ENCODE data around the gene RTP3.

The RTP3 gene

GRCh38 chr3:46469680-46470357 lies 28.0 kb upstream of the RTP3 start:
- DNase-seq: no peak

- no peak for DNase-seq
These were observed 26.9 kb upstream of the RTP3 start for GRCh38 chr3:46470831-46471230.

- no peak for DNase-seq
These were observed 26.3 kb upstream of the RTP3 start for GRCh38 chr3:46471371-46471914.

DNA sequence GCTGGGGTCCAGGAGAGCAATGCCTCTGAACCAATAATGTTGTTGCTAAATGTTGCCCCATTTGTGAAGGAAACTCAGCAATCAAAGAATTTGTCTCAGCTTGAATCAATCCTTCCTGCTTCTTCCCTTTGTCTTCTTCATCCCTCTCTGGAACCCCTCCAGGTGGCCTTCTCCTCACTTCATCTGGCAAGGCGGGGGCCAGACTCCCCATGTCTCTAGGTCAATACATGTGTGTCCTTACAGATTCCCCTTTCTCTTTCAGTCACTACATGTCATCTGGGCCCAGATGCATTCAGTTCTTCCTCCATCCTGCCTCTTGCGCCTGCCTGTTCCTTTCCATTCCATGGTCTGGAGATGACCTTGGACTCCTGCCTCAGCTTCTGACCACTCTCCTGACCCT lies 25.0 kb upstream of the RTP3 start:
- no peak for DNase-seq

GRCh38 chr3:46477145-46477544 lies 20.6 kb upstream of the RTP3 start:
- no peak for DNase-seq

DNA sequence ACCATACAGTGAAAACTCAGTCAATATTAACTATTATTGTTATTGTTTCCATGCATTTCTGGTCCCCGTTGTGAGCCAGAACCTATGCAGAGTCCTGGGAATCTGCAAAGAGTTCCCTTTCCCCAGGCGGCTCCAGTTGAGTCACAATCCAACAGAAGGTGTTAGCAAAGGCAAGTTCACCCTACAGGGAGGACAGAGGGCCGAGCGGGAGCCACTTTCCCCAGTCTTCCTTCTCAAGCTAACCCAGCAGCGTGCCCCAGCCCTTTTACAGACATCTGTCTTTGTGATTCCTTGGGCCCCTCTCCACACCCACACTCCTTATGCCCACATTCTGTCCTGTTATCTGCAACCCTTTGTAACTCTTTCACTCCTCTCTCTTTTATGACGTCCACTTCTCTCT lies 20.0 kb upstream of the RTP3 start:
- no peak for DNase-seq

DNA sequence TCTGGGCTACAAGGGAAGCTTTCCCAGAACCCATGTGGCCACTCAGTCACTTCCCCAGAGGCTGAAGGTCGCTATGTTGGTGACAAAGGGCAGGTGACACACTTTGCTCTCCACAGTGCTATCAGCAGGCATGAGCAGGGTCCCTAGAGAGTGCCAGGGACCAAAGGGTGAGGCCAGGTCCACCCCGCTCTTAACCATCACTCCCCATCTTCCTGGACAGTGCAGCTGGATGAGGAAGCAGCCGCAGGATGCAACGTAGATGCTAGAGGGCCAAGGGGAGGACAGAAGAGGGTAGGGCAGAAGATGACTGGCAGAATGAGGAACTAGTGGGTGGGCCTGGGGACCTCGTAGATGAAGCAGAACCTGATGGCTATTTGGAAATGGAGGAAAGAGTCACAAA lies 19.4 kb upstream of the RTP3 start:
- no peak for DNase-seq

- no peak for DNase-seq
These were observed 18.8 kb upstream of the RTP3 start for GRCh38 chr3:46479021-46479420.

GRCh38 chr3:46479696-46480095 lies 18.1 kb upstream of the RTP3 start:
- no peak for DNase-seq

DNA sequence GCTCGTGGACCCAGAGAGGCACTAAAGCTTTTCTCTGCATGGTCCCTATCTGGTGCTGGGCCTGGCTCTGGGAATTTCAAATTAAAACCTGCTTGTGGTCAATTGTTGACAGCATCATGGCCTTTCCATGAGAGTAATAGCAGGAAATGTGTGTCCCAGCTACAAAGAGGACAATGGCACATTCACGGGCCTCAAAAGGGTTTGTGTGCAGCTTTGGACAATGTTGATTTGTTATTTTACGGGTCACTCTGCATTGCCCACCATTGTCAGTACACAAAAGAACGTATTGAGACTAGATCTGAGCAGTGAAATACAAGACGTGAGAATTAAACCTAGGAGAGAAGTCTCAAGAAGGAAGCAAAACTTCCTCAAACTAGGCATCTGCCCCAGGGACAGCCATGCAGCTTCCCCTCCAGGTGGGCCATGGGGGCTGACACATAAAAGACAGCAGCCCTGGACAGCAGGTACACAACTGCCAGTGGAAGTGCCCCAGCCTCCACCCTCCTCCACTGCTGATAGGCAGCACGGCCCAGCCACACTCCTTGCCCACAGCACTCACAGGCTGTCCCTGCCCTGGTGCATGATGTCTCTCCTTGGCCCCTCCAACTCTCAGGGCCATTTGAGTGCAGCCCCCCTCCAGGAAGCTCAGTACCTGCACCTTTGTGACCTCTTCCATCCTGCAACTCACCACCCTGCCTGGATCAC lies 17.1 kb upstream of the RTP3 start:
- DNase-seq: no peak

- DNase-seq: no peak
These were observed 16.1 kb upstream of the RTP3 start for GRCh38 chr3:46481636-46482035.

DNA sequence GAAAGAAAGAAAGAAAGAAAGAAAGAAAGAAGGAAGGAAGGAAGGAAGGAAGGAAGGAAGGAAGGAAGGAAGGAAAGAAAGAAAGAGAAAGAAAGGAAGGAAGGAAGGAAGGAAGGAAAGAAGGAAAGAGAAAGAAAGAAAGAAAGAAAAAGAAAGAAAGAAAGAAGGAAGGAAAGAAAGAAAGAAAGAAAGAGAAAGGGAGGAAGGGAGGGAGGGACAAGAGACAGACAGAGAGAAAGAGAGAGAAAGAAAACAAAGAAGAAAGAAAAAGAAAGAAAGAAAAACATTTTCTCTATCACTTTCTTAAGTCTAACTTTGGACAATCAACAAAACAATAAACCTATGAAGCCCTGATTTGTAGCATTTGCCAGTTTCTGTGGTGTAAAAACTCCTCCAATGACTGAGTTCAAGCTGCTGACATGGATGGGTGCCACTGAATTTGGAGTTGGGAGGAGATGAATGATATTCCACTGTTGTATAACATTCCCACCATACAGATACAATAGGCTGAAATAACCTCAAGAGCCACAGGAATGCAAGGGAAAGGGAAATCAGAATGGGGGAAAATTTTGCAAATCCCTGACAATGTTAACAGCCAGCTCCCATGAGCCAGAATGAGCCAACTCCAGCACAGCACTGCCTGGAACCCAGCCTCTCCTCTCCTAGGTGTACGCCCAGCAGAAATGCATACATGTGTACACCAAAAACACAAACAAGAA lies 15.0 kb upstream of the RTP3 start:
- DNase-seq: no peak

DNA sequence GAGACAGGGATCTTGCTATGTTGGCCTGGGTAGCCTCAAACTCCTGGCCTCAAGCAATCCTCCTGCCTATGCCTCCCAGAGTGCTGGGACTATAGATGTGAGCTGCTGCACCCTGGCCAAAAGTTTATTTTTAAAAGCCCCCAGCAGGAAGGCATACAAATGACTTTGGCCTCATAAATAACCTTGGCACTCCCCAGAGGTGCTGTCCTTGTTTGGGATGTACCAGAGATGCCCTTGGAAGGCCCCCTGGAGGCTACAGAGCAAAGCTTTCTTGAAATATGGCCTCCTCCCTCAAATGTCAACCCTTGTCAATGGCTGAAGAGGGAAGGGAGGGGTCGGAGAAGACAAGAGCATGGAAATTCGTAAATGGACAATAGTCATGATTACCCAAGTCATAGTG lies 14.0 kb upstream of the RTP3 start:
- no peak for DNase-seq

DNA sequence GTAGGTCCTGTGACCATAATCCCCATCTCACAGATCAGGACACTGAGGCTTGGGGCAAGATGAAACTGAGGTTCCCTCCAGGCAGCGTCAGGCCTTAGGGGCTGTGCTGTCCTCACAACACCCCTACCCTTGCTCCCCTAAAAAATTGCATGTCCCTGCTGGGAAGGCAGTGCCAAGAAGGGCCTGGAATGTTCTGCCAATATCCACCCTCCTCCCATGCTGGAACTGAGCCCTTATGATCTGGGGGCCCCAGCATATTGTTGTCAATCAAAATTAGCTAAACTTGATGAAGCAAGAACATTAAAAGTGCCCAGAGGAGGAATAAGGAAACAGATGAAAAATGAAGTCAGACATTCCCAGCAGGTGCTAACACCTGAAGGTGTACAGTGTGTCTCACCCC lies 13.4 kb upstream of the RTP3 start:
- DNase-seq: no peak

- DNase-seq: no peak
These were observed 12.6 kb upstream of the RTP3 start for GRCh38 chr3:46484911-46485778.

DNA sequence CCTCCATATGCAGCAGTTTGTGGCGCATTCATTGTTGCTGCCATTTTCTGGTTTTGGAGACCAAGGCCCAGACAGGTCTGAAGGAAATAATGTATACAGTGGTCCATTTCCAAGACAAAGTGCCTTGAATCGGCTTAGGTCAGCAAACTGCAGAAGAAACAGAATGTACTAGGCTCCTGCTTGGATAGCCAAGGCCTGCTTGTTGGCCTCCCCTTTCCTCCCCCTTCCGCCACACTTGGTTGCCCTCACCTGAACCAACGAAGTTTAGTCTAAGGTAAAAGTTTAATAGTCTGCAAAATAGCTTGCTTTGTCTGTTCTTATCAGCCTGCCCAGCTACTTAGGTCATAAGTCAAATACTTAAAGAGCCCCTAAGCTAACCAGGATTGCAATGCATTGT lies 12.0 kb upstream of the RTP3 start:
- DNase-seq: no peak

GRCh38 chr3:46488735-46489361 lies 8.9 kb upstream of the RTP3 start:
- DNase-seq: no peak

GRCh38 chr3:46489381-46489780 lies 8.4 kb upstream of the RTP3 start:
- no peak for DNase-seq

DNA sequence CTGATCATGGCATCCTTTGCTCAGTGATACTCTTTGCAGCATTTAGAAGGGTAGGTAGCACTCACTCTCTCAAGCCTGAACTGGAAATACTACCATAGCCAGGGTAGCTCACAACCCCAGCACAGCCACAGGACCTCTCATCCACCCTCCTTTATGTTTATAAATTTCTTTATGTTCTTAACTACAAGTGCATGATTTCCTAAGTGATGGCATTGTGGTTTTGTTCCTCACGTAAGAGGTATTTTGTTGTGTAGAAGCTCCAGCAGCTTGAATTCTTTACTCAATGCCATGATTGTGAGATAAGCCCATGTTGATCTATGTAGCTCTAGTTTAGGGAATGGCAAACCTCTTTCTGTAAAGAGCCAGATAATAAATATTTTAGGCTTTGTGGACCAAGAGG lies 7.9 kb upstream of the RTP3 start:
- DNase-seq: no peak

DNA sequence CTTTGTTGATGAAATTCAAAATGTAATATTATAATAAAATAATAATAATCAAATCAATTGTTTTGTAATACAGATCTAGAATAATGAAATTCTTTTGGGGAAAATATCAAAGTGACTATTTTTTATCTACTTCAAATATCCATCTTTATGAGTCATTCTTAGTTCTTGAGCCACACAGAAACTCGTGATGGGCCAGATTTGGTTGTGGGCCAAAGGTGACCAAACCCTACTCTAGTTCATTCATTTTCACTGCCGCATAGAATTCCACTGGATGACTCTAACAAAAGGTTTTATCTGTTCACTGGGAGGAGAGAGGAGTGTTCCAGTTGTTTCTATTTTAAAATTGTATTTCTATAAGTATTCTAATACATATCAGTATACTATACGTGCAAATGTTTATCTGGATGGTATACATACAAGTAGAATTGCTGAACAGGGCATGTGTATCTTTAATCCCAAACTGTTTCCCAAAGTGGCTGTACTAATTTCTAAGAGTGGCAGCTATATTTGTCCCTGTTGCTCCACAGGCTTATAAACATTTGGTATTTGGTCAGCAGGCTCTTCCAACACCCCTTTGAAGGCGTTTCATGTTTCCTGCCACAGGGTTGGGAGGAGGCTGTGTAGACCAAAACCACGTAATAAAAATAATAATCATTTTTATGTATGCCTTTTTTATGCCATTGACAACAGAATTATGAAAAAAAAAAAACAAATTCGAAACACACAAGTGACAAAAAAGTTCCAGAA lies 7.3 kb upstream of the RTP3 start:
- no peak for DNase-seq
